Measurements from ENCODE around the gene SMKR1.
"Not testable (repeated sequence)": the region's sequence is repeated elsewhere in the genome, so short reads cannot be mapped to it uniquely, and the experiment has no call there.

Gene SMKR1

GRCh38 chr7:129530795-129531391 lies 28.6 kb downstream of the SMKR1 start:
- DNase-seq, result peak; percentile 64

GRCh38 chr7:129531721-129532120 lies 29.4 kb downstream of the SMKR1 start:
- no peak for DNase-seq

- no peak for DNase-seq
These were observed 30.0 kb downstream of the SMKR1 start for GRCh38 chr7:129532375-129532774.

GRCh38 chr7:129534558-129535274 lies 32.4 kb downstream of the SMKR1 start:
- DNase-seq, result not testable (repeated sequence)

- no peak for DNase-seq
These were observed 33.6 kb downstream of the SMKR1 start for GRCh38 chr7:129535896-129536295.

- DNase-seq, result no peak
These were observed 34.0 kb downstream of the SMKR1 start for GRCh38 chr7:129536323-129536722.

GRCh38 chr7:129538790-129539189 lies 36.5 kb downstream of the SMKR1 start:
- DNase-seq, result no peak

- DNase-seq, result no peak
These were observed 38.0 kb downstream of the SMKR1 start for GRCh38 chr7:129540340-129540739.

- no peak for DNase-seq
These were observed 42.4 kb downstream of the SMKR1 start for GRCh38 chr7:129544700-129545099.

GRCh38 chr7:129550693-129551360 lies 48.5 kb downstream of the SMKR1 start:
- no peak for DNase-seq

- DNase-seq, result peak; percentile 96
These were observed 51.6 kb downstream of the SMKR1 start for GRCh38 chr7:129553899-129554461.

- DNase-seq, result no peak
These were observed 54.3 kb downstream of the SMKR1 start for GRCh38 chr7:129556607-129557133.

GRCh38 chr7:129557686-129558481 lies 55.6 kb downstream of the SMKR1 start:
- no peak for DNase-seq

GRCh38 chr7:129559564-129559963 lies 57.2 kb downstream of the SMKR1 start:
- no peak for DNase-seq

GRCh38 chr7:129560831-129561230 lies 58.5 kb downstream of the SMKR1 start:
- no peak for DNase-seq

- no peak for DNase-seq
These were observed 59.5 kb downstream of the SMKR1 start for GRCh38 chr7:129561677-129562359.

All from DMS53 (cell line).